Liver (tissue), 3 donors: ENCODE data around the gene PPOX.

Experiments used
- ATF3 ChIP-seq: IDR thresholded peaks from 2 replicates; pipeline ENCODE4 v1.6.1; 2016; ENCODE audit warnings: antibody characterized with exemption
- EGR1 ChIP-seq, 2 donors: IDR thresholded peaks; 2 replicates each; pipeline ENCODE4 v1.6.1; 2016 to 2018; ENCODE audit warnings: antibody characterized with exemption in 2 of 2, low read depth in 2 of 2
- FOXA1 ChIP-seq: IDR thresholded peaks from 2 replicates; pipeline ENCODE4 v1.6.1; 2016; ENCODE audit warnings: antibody characterized with exemption
- HNF4G ChIP-seq: IDR thresholded peaks from 2 replicates; pipeline ENCODE4 v1.6.1; 2016; ENCODE audit warnings: antibody characterized with exemption
- JUND ChIP-seq, 2 donors: IDR thresholded peaks; 2 replicates each; pipeline ENCODE4 v1.6.1; 2016; ENCODE audit warnings: antibody characterized with exemption in 2 of 2
- MAX ChIP-seq: IDR thresholded peaks from 2 replicates; pipeline ENCODE4 v1.6.1; 2016; ENCODE audit warnings: antibody characterized with exemption
- REST ChIP-seq: IDR thresholded peaks from 2 replicates; pipeline ENCODE4 v1.6.1; 2016; ENCODE audit warnings: antibody characterized with exemption, mild to moderate bottlenecking
- TAF1 ChIP-seq: conservative IDR thresholded peaks from 2 replicates; pipeline ENCODE4 v1.6.1; 2016; ENCODE audit warnings: antibody characterized with exemption, mild to moderate bottlenecking
- YY1 ChIP-seq: IDR thresholded peaks from 2 replicates; pipeline ENCODE4 v1.6.1; 2016; ENCODE audit warnings: antibody characterized with exemption, mild to moderate bottlenecking
- ZBTB33 ChIP-seq: IDR thresholded peaks from 2 replicates; pipeline ENCODE4 v1.6.1; 2016; ENCODE audit warnings: antibody characterized with exemption
- TF ChIP-seq, protein P1 (sequence below): fragments of 150-350 bp; IDR thresholded peaks from 2 replicates; pipeline ENCODE4 v1.5.1; 2017; ENCODE audit warnings: improper control_type of control experiment, low read depth, low read length; ENCODE audit not compliant: missing input control
- donor health status: healthy.
- donor health status: healthy.

DNA sequence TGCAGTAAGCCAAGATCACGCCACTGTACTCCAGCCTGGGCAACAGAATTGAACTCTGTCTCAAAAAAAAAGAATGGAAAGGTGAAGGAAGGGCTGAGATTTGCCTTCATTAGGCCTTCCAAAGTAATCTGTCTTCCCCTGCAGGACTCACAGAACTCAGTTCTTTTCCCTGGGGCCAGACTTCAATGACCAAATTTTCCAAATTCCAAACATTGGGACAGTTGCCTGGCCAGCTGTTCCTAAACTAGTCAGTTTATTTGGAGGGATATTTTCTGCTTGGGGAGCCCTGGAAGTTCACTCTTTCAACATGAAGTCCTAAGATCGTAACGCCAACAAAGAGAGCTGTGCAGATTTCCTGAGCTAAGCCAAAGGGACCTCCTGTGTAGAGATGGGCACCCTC lies 28.3 kb upstream of the PPOX start:
- no peak for TF ChIP-seq REST
- TF ChIP-seq, protein P1, sequence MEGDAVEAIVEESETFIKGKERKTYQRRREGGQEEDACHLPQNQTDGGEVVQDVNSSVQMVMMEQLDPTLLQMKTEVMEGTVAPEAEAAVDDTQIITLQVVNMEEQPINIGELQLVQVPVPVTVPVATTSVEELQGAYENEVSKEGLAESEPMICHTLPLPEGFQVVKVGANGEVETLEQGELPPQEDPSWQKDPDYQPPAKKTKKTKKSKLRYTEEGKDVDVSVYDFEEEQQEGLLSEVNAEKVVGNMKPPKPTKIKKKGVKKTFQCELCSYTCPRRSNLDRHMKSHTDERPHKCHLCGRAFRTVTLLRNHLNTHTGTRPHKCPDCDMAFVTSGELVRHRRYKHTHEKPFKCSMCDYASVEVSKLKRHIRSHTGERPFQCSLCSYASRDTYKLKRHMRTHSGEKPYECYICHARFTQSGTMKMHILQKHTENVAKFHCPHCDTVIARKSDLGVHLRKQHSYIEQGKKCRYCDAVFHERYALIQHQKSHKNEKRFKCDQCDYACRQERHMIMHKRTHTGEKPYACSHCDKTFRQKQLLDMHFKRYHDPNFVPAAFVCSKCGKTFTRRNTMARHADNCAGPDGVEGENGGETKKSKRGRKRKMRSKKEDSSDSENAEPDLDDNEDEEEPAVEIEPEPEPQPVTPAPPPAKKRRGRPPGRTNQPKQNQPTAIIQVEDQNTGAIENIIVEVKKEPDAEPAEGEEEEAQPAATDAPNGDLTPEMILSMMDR: no peak
- no peak for TF ChIP-seq TAF1
- TF ChIP-seq MAX: no peak
- no peak for TF ChIP-seq YY1
- no peak for TF ChIP-seq FOXA1
- no peak for TF ChIP-seq HNF4G
- no peak for TF ChIP-seq JUND (IDR thresholded peaks at IDR 0.05)
- no peak for TF ChIP-seq ATF3
- TF ChIP-seq EGR1 (IDR thresholded peaks at IDR 0.05; ENCODE audit: low read depth in 2 of 2): no peak
- no peak for TF ChIP-seq ZBTB33
